ENCODE results near the gene TUBB1. TPM values are rescaled to one million over a fixed set of nuclear protein-coding genes. Genes with fewer than 3 reads are reported as not detected.

TUBB1 gene
- total RNA-seq, 1 donor from 2014 or later: not detected

DNA sequence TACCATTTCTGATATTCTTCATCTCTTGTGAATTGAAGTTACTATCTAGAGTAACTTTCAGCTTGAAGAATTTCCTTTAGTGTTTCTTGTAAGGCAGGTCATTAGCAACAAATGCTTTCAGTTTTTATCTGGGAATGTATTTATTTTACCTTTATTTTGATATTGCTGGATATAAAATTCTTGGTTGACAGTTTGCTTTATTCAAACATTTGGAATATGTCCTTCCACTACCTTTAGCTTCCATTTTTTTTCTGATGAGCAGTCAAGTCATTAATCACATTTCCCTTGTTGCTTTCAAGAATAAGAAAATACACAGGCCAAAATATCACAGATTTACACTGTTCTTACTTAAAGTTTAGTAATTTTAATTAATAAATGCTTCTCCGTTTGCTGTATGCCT lies 43.9 kb upstream of the TUBB1 start:
- Histone ChIP-seq H3K9me3 (ENCODE audit: insufficient read depth, low read depth, low read length) (no peaks in the 10 kb centered on the region), H3K4me1 (ENCODE audit: insufficient read depth, low read length) (no peaks in the 10 kb centered on the region), H3K9ac (ENCODE audit: low read length) (no peak overlapping the region), H2AFZ (ENCODE audit: low read depth, low read length) (no peak overlapping the region), H4K20me1 (ENCODE audit: insufficient read depth, low read length) (no peaks in the 10 kb centered on the region), H3K4me2 (ENCODE audit: low read length) (no peak overlapping the region), H3K27ac (ENCODE audit: low read depth, low read length) (no peak overlapping the region), H3K27me3 (ENCODE audit: insufficient read depth, low read length) (no peaks in the 10 kb centered on the region), H3K4me3 (ENCODE audit: insufficient read depth, low read depth, low read length) (no peak overlapping the region), H3K36me3 (ENCODE audit: insufficient read depth, low read length) (no peaks in the 10 kb centered on the region), H3K79me2 (ENCODE audit: insufficient read depth, low read length) (no peaks in the 10 kb centered on the region)
- DNase-seq (ENCODE audit: low read depth): no peak
- TF ChIP-seq, protein P1, sequence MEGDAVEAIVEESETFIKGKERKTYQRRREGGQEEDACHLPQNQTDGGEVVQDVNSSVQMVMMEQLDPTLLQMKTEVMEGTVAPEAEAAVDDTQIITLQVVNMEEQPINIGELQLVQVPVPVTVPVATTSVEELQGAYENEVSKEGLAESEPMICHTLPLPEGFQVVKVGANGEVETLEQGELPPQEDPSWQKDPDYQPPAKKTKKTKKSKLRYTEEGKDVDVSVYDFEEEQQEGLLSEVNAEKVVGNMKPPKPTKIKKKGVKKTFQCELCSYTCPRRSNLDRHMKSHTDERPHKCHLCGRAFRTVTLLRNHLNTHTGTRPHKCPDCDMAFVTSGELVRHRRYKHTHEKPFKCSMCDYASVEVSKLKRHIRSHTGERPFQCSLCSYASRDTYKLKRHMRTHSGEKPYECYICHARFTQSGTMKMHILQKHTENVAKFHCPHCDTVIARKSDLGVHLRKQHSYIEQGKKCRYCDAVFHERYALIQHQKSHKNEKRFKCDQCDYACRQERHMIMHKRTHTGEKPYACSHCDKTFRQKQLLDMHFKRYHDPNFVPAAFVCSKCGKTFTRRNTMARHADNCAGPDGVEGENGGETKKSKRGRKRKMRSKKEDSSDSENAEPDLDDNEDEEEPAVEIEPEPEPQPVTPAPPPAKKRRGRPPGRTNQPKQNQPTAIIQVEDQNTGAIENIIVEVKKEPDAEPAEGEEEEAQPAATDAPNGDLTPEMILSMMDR (IDR thresholded peaks at IDR 0.05; ENCODE audit: insufficient read depth, low read depth, low read length): no peak
- no peak for TF ChIP-seq EZH2 (IDR thresholded peaks at IDR 0.05; ENCODE audit: insufficient read depth, low read length)
- no peak overlapping the region for H3K4me3 Mint-ChIP-seq (ENCODE audit: unreplicated experiment)
- peaks cover 2% of the 10 kb centered on the region for H3K36me3 Mint-ChIP-seq (ENCODE audit: low read depth, unreplicated experiment)
- peaks cover 25% of the 10 kb centered on the region for H3K9me3 Mint-ChIP-seq (ENCODE audit: unreplicated experiment)
- H3K4me1 Mint-ChIP-seq (ENCODE audit: low read depth, unreplicated experiment): no peaks in the 10 kb centered on the region
- no peak overlapping the region for H3K27ac Mint-ChIP-seq (ENCODE audit: unreplicated experiment)
- FAIRE-seq: no peak
- no peaks in the 10 kb centered on the region for H3K27me3 Mint-ChIP-seq (ENCODE audit: low read depth, unreplicated experiment)

DNA sequence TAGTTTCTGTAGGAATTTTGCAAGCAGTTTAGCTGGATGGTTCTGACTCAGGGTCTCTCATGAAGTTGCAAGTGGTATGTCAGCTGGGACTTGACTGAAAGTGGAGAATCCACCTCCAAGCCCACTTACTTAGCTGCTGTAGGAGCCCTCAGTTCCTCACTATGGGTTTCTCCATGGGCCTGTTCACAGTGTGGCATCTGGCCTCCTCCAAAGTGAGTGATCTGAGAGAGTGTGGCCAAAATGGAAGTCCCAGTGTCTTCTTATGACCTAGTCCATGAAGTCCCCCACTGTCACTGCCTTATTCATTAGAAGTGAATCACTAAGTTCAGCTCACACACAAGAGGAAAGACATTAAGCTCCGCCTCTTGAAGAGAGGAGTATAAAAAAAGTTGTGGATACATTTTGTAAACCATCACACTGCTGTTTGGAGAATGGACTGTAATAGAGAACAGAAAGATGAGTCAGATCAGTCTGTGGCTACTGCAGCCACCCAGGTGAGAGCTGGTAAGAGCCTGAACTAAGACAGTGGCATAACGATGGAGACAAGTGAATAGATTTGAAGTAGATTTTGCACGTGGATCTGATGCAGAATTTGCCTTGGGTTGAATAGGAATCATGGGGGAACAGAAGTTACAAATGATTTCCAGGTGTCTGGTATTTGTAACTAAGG lies 43.0 kb upstream of the TUBB1 start:
- DNase-seq (ENCODE audit: low read depth): no peak
- no peak overlapping the region for H3K4me2 ChIP-seq (ENCODE audit: low read length)
- no peaks in the 10 kb centered on the region for H3K27me3 Mint-ChIP-seq (ENCODE audit: low read depth, unreplicated experiment)
- no peak overlapping the region for H3K9ac ChIP-seq (ENCODE audit: low read length)
- H3K27ac Mint-ChIP-seq (ENCODE audit: unreplicated experiment): no peak overlapping the region
- no peak overlapping the region for H2AFZ ChIP-seq (ENCODE audit: low read depth, low read length)
- no peak overlapping the region for H3K4me3 ChIP-seq (ENCODE audit: insufficient read depth, low read depth, low read length)
- H3K4me1 Mint-ChIP-seq (ENCODE audit: low read depth, unreplicated experiment): no peaks in the 10 kb centered on the region
- H3K9me3 Mint-ChIP-seq (ENCODE audit: unreplicated experiment): peaks cover 24% of the 10 kb centered on the region
- H3K9me3 ChIP-seq (ENCODE audit: insufficient read depth, low read depth, low read length): no peaks in the 10 kb centered on the region
- no peaks in the 10 kb centered on the region for H3K36me3 ChIP-seq (ENCODE audit: insufficient read depth, low read length)
- H3K79me2 ChIP-seq (ENCODE audit: insufficient read depth, low read length): no peaks in the 10 kb centered on the region
- no peak for FAIRE-seq
- H3K27me3 ChIP-seq (ENCODE audit: insufficient read depth, low read length): no peaks in the 10 kb centered on the region
- no peak for TF ChIP-seq EZH2 (IDR thresholded peaks at IDR 0.05; ENCODE audit: insufficient read depth, low read length)
- TF ChIP-seq, protein P1 (IDR thresholded peaks at IDR 0.05; ENCODE audit: insufficient read depth, low read depth, low read length): no peak
- no peak overlapping the region for H3K4me3 Mint-ChIP-seq (ENCODE audit: unreplicated experiment)
- H3K36me3 Mint-ChIP-seq (ENCODE audit: low read depth, unreplicated experiment): peaks cover 2% of the 10 kb centered on the region
- no peaks in the 10 kb centered on the region for H3K4me1 ChIP-seq (ENCODE audit: insufficient read depth, low read length)
- H4K20me1 ChIP-seq (ENCODE audit: insufficient read depth, low read length): no peaks in the 10 kb centered on the region
- no peak overlapping the region for H3K27ac ChIP-seq (ENCODE audit: low read depth, low read length)

All from astrocyte (in vitro differentiated cells and primary cell).